ENCODE results near the gene MT1F.
"Not testable (repeated sequence)": the region's sequence is repeated elsewhere in the genome, so short reads cannot be mapped to it uniquely, and the experiment has no call there.

Gene MT1F

GRCh38 chr16:56657555-56658326, at the start of gene MT1F:
TSS of gene MT1F (plus strand) at chr16:56657959. CDS start at chr16:56658059, 100 bp downstream.
- peak; percentile 59 to 86 for DNase-seq

- DNase-seq, result peak; percentile 84 to 95
Observed at GRCh38 chr16:56608043-56608875, 49.5 kb upstream of the MT1F start, which contains the start of gene MT2A. TSS of gene MT2A (plus strand) at chr16:56608584. CDS start at chr16:56608656, 72 bp downstream.

- DNase-seq, result peak in 1 of 2 experiments; percentile 38
Observed at GRCh38 chr16:56608876-56609462, 48.8 kb upstream of the MT1F start.

- peak in 1 of 2 experiments; percentile 37 for DNase-seq
Observed at GRCh38 chr16:56609463-56609921, 48.3 kb upstream of the MT1F start.

GRCh38 chr16:56610017-56610608, 47.6 kb upstream of the MT1F start:
- DNase-seq, result peak in 1 of 2 experiments; percentile 21

GRCh38 chr16:56610609-56611111, 47.1 kb upstream of the MT1F start:
- no peak for DNase-seq

- DNase-seq, result no peak
Observed at GRCh38 chr16:56611281-56611833, 46.4 kb upstream of the MT1F start.

GRCh38 chr16:56613706-56614105, 44.1 kb upstream of the MT1F start:
- no peak for DNase-seq

- no peak for DNase-seq
Observed at GRCh38 chr16:56614549-56614991, 43.2 kb upstream of the MT1F start.

- DNase-seq, result no peak
Observed at GRCh38 chr16:56615353-56615752, 42.4 kb upstream of the MT1F start.

GRCh38 chr16:56616608-56617211, 41.0 kb upstream of the MT1F start:
- no peak for DNase-seq

GRCh38 chr16:56617212-56618085, 40.3 kb upstream of the MT1F start:
- peak in 1 of 2 experiments; percentile 6 for DNase-seq

GRCh38 chr16:56618138-56618537, 39.6 kb upstream of the MT1F start:
- no peak for DNase-seq

GRCh38 chr16:56620339-56620897, 37.3 kb upstream of the MT1F start:
- DNase-seq, result no peak

- DNase-seq, result not testable (repeated sequence)
Observed at GRCh38 chr16:56621665-56622445, 35.9 kb upstream of the MT1F start.

GRCh38 chr16:56623184-56623583, 34.6 kb upstream of the MT1F start:
- DNase-seq, result not testable (repeated sequence)

GRCh38 chr16:56623637-56624036, 34.1 kb upstream of the MT1F start:
- DNase-seq, result no peak

GRCh38 chr16:56625140-56625942, 32.4 kb upstream of the MT1F start, which contains the start of gene MT1E:
TSS of gene MT1E (plus strand) at chr16:56625781. CDS start at chr16:56625852, 71 bp downstream.
- DNase-seq, result peak; percentile 37 to 81

Data from NCI-H526 (cell line).